BE2C (cell line): ENCODE measurements around the gene LMO2.

Experiments used
- DNase-seq: peaks from one replicate; pipeline ENCODE4 v3.0.0-alpha.2; 2020
- H3K27me3 ChIP-seq: fragments of 250-450 bp; sonication (Bioruptor Pico); 2 replicates; pipeline ENCODE4 v1.5.1; 2020; ENCODE audit warnings: mild to moderate bottlenecking
- H3K36me3 ChIP-seq: fragments of 250-450 bp; sonication (Bioruptor Pico); 2 replicates; pipeline ENCODE4 v1.5.1; 2020; ENCODE audit warnings: mild to moderate bottlenecking
- H3K4me1 ChIP-seq: fragments of 250-450 bp; sonication (Bioruptor Pico); 2 replicates; pipeline ENCODE4 v1.5.1; 2020
- H3K4me3 ChIP-seq: 2 replicates; pipeline ENCODE4 v1.5.1; 2011; ENCODE audit warnings: low read depth, low read length
- H3K9me3 ChIP-seq: fragments of 250-450 bp; sonication (Bioruptor Pico); 2 replicates; pipeline ENCODE4 v1.5.1; 2020
- TF ChIP-seq, protein P1 (sequence below): IDR thresholded peaks from 2 replicates; pipeline ENCODE4 v1.5.1; 2012; ENCODE audit warnings: mild to moderate bottlenecking, low read depth, low read length

Gene LMO2

DNA sequence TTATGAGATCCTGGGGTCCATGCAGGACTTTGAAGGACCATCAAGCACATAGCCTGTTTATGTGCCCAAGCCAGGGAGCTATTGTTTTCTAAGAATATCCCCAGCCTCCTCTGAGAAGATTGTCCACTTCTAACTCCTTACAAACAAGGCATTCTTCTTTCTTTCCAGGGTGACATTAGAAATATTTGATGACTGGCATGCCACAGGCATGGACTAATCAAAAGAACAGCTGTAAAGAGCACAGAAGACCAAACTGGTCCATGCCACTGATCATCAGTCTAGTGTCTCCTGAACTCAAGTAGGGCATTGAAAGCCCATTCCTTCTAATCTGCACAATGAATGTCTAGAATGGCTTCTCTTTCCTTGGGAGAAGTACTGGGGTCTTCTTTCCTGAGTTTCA, 24.9 kb upstream of the LMO2 start:
- Histone ChIP-seq H3K4me1 (no peaks in the 10 kb centered on the region), H3K36me3 (no peaks in the 10 kb centered on the region), H3K4me3 (no peak overlapping the region), H3K27me3 (no peaks in the 10 kb centered on the region), H3K9me3 (no peaks in the 10 kb centered on the region)
- DNase-seq: no peak
- TF ChIP-seq, protein P1, sequence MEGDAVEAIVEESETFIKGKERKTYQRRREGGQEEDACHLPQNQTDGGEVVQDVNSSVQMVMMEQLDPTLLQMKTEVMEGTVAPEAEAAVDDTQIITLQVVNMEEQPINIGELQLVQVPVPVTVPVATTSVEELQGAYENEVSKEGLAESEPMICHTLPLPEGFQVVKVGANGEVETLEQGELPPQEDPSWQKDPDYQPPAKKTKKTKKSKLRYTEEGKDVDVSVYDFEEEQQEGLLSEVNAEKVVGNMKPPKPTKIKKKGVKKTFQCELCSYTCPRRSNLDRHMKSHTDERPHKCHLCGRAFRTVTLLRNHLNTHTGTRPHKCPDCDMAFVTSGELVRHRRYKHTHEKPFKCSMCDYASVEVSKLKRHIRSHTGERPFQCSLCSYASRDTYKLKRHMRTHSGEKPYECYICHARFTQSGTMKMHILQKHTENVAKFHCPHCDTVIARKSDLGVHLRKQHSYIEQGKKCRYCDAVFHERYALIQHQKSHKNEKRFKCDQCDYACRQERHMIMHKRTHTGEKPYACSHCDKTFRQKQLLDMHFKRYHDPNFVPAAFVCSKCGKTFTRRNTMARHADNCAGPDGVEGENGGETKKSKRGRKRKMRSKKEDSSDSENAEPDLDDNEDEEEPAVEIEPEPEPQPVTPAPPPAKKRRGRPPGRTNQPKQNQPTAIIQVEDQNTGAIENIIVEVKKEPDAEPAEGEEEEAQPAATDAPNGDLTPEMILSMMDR: no peak

DNA sequence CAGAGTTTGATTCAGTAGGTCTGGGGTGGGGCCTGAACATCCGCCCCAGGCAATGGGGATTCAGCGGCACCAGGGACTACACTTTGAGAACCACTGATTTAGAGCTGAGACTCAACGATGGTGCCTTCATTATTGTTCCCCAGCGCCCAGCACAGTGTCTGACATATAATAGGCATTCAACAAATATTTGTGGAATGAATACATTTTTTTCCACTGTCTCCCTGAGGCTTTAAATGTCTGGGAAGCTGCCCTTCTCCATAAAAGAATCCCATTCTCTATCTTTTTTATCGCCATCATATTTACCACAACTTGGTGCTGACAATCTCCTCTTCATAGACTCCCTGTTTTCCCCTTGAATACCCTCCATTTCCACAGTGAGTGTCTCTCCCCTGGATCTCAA, 23.6 kb upstream of the LMO2 start:
- H3K4me3 ChIP-seq: no peak overlapping the region
- H3K36me3 ChIP-seq: no peaks in the 10 kb centered on the region
- no peaks in the 10 kb centered on the region for H3K9me3 ChIP-seq
- H3K27me3 ChIP-seq: no peaks in the 10 kb centered on the region
- TF ChIP-seq, protein P1: no peak
- DNase-seq: no peak
- no peaks in the 10 kb centered on the region for H3K4me1 ChIP-seq

DNA sequence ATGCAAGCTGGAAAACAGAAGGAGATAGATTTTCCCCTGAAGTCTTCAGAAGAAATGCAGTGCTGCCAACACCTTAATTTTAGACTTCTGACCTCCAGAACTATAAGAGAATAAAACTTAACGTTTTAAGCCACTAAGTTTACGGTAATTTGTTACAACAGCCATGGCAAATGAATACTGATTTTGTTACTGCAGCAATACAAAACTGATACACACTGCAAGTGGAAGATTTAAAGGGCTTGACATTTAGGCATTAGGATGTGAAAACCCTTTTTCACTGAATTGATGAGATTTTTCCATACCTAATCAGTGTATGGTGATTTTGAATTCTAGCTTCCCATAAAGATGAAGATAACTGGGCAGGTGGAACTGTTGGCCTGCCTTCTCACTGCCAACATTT, 22.1 kb upstream of the LMO2 start:
- TF ChIP-seq, protein P1: no peak

DNA sequence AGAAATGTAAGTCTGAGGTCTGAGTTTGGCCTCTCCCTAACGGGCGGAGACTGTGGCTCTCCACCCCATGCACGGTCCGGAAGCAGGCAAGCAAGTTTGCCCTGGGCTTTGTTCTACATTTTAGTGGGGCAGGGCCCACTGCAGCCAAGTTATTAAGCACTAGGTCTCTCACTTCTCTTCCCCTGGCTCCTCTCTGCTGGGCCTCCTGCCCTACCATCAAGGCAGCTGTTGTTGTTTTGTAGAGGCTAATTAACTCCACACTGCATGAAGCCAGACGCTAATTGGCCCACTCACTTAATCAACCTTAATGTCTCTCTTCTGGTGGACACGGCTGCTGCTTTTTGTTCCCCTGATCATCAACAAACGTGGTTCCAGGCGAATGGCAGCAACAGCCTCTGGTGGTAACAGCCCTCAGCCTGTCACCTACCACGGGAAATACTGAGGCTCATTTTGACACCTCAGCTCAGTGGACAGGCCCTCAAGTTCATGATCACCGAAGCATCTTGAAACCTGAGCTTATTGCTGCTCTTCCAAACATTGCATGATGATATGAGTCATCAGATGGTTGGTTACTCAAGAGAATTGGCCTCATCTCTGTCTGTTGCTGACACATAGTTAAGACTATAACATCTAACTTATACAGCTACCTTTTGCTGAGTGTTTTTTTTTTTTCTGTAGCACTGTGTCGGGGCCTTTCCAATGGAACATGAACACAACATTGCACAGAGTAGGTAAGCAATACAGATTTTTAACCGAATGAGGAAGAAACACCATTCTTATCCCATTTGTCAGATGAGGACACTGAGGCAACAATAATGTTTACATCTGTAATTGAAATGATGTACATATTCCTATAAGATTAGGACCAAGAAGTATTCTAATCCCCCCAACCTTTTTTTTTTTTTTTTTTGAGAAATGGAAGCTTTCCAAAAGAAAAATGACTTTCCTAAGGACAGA, 20.8 kb upstream of the LMO2 start:
- no peak for DNase-seq
- TF ChIP-seq, protein P1: no peak

More for the DNA sequence above, 22.1 kb upstream of the LMO2 start:
- Histone ChIP-seq H3K4me3 (no peak overlapping the region), H3K36me3 (no peaks in the 10 kb centered on the region), H3K27me3 (no peaks in the 10 kb centered on the region), H3K9me3 (no peaks in the 10 kb centered on the region), H3K4me1 (no peaks in the 10 kb centered on the region)
- DNase-seq: no peak

DNA sequence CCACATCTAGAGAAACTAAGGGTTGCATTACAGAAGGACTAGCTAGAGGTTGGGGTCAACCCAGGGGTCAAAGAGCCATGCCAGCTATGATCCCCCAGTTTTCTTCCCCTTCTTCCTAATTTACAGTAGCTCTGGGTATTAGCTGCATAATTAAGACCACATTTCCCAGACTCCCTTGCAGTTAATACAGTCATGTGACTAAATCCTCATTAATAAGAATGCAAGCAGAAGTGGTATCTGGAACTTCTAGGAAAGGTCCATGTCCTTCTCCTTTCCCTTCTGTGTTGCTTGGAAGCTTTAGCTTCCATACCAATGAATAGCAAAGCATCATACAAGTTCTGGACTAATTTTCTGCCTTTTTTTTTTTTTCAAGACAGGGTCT, 19.1 kb upstream of the LMO2 start:
- no peak for DNase-seq
- TF ChIP-seq, protein P1: no peak
- no peaks in the 10 kb centered on the region for H3K36me3 ChIP-seq
- H3K27me3 ChIP-seq: no peaks in the 10 kb centered on the region
- no peaks in the 10 kb centered on the region for H3K9me3 ChIP-seq
- no peak overlapping the region for H3K4me3 ChIP-seq
- H3K4me1 ChIP-seq: no peaks in the 10 kb centered on the region; the same call in none of the 2 replicates

More for the DNA sequence above, 20.8 kb upstream of the LMO2 start:
- H3K27me3 ChIP-seq: no peaks in the 10 kb centered on the region
- H3K9me3 ChIP-seq: no peaks in the 10 kb centered on the region
- no peaks in the 10 kb centered on the region for H3K4me1 ChIP-seq
- H3K4me3 ChIP-seq: no peak overlapping the region
- no peaks in the 10 kb centered on the region for H3K36me3 ChIP-seq
